Measurements from ENCODE around the gene TMEM178B. TPM values are rescaled to one million over a fixed set of nuclear protein-coding genes. Genes with fewer than 3 reads are reported as not detected.

The TMEM178B gene
- total RNA-seq, 2 experiments from 2014 or later, result not detected

DNA sequence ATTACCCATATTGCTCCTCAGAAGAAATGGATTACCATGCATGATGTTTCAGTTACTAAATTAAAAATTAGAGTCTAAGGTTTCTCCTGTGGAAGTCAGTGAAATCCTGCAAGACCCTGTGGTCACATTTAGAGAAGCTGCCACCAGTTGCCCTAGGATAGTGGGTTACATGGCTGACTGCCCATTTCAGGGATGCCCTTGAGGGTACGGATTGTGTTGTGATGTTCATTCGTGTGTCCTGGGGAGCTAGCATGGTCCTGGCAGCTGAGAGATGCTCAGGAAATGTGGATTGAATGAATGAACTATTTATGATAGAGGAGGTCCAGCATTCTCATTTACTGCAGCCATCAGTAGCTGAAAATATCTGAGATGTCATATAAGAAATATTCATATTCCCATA lies 55.1 kb downstream of the TMEM178B start:
- CTCF ChIA-PET, result no interaction called here

GRCh38 chr7:141132671-141133070 lies 58.8 kb downstream of the TMEM178B start:
- CTCF ChIA-PET, result interaction anchor here (1.2 kb wide), 1 partner anchor 9 kb away, joined by 3 read pairs; no protein-coding TSS in a partner anchor
- H3K4me3 Mint-ChIP-seq, result no peak overlapping the region
- H3K36me3 ChIP-seq (ENCODE audit: insufficient read depth, low read length), result no peaks in the 10 kb centered on the region
- POLR2A ChIA-PET, result no interaction called here
- H3K27me3 Mint-ChIP-seq, result peaks cover 29% of the 10 kb centered on the region
- TF ChIP-seq, protein P1, sequence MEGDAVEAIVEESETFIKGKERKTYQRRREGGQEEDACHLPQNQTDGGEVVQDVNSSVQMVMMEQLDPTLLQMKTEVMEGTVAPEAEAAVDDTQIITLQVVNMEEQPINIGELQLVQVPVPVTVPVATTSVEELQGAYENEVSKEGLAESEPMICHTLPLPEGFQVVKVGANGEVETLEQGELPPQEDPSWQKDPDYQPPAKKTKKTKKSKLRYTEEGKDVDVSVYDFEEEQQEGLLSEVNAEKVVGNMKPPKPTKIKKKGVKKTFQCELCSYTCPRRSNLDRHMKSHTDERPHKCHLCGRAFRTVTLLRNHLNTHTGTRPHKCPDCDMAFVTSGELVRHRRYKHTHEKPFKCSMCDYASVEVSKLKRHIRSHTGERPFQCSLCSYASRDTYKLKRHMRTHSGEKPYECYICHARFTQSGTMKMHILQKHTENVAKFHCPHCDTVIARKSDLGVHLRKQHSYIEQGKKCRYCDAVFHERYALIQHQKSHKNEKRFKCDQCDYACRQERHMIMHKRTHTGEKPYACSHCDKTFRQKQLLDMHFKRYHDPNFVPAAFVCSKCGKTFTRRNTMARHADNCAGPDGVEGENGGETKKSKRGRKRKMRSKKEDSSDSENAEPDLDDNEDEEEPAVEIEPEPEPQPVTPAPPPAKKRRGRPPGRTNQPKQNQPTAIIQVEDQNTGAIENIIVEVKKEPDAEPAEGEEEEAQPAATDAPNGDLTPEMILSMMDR (IDR thresholded peaks at IDR 0.05), result no peak
- H3K4me1 ChIP-seq (ENCODE audit: insufficient read depth, low read length), result no peaks in the 10 kb centered on the region
- H3K9me3 Mint-ChIP-seq, result peaks cover 11% of the 10 kb centered on the region
- H3K4me3 ChIP-seq (ENCODE audit: low read length), result no peak overlapping the region
- peaks cover 6 to 9% of the 10 kb centered on the region in 2 experiments for H3K9me3 ChIP-seq (ENCODE audit: control insufficient read depth in 1 of 2, insufficient read depth in 1 of 2, low read length in 2 of 2)
- H3K27ac Mint-ChIP-seq, result no peak overlapping the region
- DNase-seq (no peak), ATAC-seq (ENCODE audit: poor library complexity) (no peak)
- peaks cover 4 to 11% of the 10 kb centered on the region in 2 experiments for H3K27me3 ChIP-seq (ENCODE audit: control insufficient read depth in 1 of 2, insufficient read depth in 2 of 2, low read length in 2 of 2)
- H3K4me1 Mint-ChIP-seq (ENCODE audit: low read depth), result no peaks in the 10 kb centered on the region
- H3K27ac ChIP-seq (ENCODE audit: low read depth in 1 of 2, low read length in 2 of 2), result no peak overlapping the region
- intact Hi-C loops (cut with DNase I, micrococcal nuclease), result no loop called here
- H3K36me3 Mint-ChIP-seq (ENCODE audit: low read depth), result no peaks in the 10 kb centered on the region

More for the DNA sequence above, 55.1 kb downstream of the TMEM178B start:
- Mint-ChIP-seq H3K27ac (no peak overlapping the region), H3K9me3 (peaks cover 5% of the 10 kb centered on the region), H3K4me3 (no peak overlapping the region), H3K36me3 (ENCODE audit: low read depth) (no peaks in the 10 kb centered on the region), H3K27me3 (peaks cover 53% of the 10 kb centered on the region), H3K4me1 (ENCODE audit: low read depth) (no peaks in the 10 kb centered on the region)
- DNase-seq, result no peak
- POLR2A ChIA-PET, result no interaction called here
- Histone ChIP-seq H3K36me3 (ENCODE audit: insufficient read depth, low read length) (no peaks in the 10 kb centered on the region), H3K9me3 (ENCODE audit: control insufficient read depth in 1 of 2, insufficient read depth in 1 of 2, low read length in 2 of 2) (peaks cover 6 to 7% of the 10 kb centered on the region in 2 experiments), H3K27ac (ENCODE audit: low read depth in 1 of 2, low read length in 2 of 2) (no peak overlapping the region), H3K27me3 (ENCODE audit: control insufficient read depth in 1 of 2, insufficient read depth in 2 of 2, low read length in 2 of 2) (peaks cover 4 to 11% of the 10 kb centered on the region in 2 experiments), H3K4me3 (ENCODE audit: low read length) (no peak overlapping the region), H3K4me1 (ENCODE audit: insufficient read depth, low read length) (no peaks in the 10 kb centered on the region)
- TF ChIP-seq, protein P1 (IDR thresholded peaks at IDR 0.05), result no peak
- no peak for ATAC-seq (ENCODE audit: poor library complexity)
- intact Hi-C loops (cut with DNase I, micrococcal nuclease), result no loop called here

DNA sequence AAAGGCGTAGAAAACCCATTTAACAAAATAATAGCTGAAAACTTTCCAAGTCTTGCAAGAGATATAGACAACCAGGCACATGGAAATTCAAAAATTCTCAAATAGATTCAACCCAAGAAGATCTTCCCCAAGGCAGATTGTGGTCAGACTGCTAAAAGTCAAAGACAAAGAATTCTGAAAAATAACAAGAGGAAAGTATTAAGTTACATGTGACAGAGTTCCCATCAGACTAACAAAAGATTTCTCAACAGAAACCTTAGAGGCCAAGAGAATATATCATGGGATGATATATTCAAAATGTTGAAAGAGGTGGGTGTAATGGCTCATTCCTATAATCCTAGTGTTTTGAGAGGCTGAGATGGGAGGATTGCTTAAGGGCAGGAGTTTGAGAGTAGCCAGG lies 59.8 kb downstream of the TMEM178B start:
- intact Hi-C loops (cut with DNase I, micrococcal nuclease), result no loop called here
- H3K27ac ChIP-seq (ENCODE audit: low read depth in 1 of 2, low read length in 2 of 2), result no peak overlapping the region
- DNase-seq (no peak), ATAC-seq (ENCODE audit: poor library complexity) (no peak)
- TF ChIP-seq, protein P1 (IDR thresholded peaks at IDR 0.05), result no peak
- H3K36me3 Mint-ChIP-seq (ENCODE audit: low read depth), result no peaks in the 10 kb centered on the region
- H3K4me3 Mint-ChIP-seq, result no peak overlapping the region
- H3K27me3 ChIP-seq (ENCODE audit: control insufficient read depth in 1 of 2, insufficient read depth in 2 of 2, low read length in 2 of 2), result peaks cover 3 to 4% of the 10 kb centered on the region in 2 experiments
- POLR2A ChIA-PET, result no interaction called here
- no peaks in the 10 kb centered on the region for H3K36me3 ChIP-seq (ENCODE audit: insufficient read depth, low read length)
- CTCF ChIA-PET, result interaction anchor here (1.2 kb wide), 1 partner anchor 10 kb away, joined by 3 read pairs; no protein-coding TSS in a partner anchor
- H3K4me1 Mint-ChIP-seq (ENCODE audit: low read depth), result no peaks in the 10 kb centered on the region
- peaks cover 6 to 9% of the 10 kb centered on the region in 2 experiments for H3K9me3 ChIP-seq (ENCODE audit: control insufficient read depth in 1 of 2, insufficient read depth in 1 of 2, low read length in 2 of 2)
- H3K4me3 ChIP-seq (ENCODE audit: low read length), result no peak overlapping the region
- no peak overlapping the region for H3K27ac Mint-ChIP-seq
- H3K9me3 Mint-ChIP-seq, result peaks cover 11% of the 10 kb centered on the region
- no peaks in the 10 kb centered on the region for H3K4me1 ChIP-seq (ENCODE audit: insufficient read depth, low read length)
- peaks cover 29% of the 10 kb centered on the region for H3K27me3 Mint-ChIP-seq

Measured in CD4-positive, alpha-beta T cell (primary cell).